HG03066 (cell line): ENCODE results near the gene P3H1.

Experiments
- ATAC-seq: cut with Tn5 transposase; IDR thresholded peaks from one replicate; pipeline ENCODE4 v1.9.1; 2021; ENCODE audit warnings: low read depth; ENCODE audit not compliant: unreplicated experiment

The P3H1 gene

DNA sequence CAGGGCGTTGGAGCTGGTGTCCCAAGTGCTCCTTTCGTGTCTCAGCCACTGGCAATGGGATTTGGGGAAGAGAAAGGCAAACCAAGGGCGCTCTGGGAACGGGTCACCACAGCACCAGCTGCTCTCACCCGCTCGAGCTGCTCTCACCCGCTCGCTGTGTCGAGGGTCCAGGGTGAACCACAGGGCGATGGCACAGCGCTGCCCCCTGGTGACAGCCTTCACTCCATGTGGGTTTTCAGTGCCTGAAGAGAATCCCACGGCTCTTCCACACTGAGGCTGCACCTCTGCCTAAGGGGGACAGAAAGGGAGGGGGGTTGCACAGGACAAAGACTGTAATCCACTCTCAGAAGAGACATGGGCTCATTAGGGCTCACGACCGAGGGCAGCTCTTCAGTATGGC is 19.7 kb downstream of the P3H1 start:
- no peak for ATAC-seq

DNA sequence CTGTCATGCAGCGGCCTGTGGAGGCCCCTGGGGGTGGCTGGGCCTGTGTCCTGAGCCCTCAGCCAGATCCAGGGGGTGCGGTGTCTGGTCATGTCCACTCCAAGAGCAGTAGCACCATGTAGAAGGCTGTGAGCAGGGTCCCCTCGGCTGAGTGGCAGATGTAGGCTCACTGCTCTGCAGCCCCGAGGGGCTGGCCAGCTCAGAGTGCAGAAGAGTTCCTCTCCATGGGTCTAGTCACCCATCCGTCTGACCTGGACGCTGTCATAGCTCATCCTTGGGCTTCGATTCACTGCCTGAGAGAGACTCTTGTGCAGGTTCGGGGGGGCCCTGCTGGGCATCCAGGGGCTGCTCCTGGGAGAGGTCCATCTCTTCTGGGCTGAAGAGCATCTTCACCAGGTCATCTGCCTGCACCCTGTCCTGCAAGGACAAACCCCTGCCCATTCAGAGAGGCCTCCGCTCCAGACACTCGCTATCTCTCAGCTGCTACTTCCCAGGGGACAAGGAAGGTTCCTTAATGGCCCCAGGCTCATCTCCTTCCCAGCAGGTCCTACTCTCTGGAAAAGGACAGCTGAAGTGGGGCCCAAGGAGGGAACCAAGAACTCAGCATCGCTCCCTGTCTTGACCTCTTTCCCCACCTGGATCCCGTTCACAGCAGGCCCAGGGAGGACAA is 20.3 kb downstream of the P3H1 start:
- ATAC-seq = no peak

DNA sequence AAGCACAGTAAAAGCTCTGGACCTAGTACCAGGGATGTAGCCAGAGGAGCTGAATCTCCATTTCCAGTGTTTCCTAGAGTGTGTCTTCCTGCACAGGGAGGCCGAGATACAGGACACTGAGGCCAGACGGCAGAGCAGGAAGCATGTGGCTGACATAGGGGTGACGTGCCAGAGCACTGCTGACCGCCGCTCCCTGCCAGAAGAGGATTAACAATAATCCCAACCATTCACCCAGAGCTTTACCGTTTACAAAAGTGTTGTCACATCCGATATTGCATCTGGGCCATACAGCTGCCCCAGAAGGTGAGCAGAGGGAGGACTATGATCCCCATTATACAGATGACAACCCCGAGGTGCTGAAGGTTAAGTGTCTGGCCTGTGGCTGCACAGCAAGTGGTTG is 21.0 kb downstream of the P3H1 start:
- no peak for ATAC-seq

DNA sequence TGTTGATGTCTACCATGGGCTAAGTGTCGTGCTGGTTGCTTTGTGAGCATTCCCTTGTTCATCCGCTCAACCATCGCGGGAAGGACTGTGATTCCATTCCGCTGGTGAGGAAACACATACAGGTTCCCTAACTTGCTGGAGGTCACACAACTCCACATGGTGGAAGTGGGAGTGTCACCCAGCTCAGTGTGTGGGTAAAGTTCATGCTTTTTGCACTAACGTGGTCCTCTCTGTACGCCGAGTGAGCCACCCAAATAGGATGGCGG is 22.7 kb downstream of the P3H1 start:
- no peak for ATAC-seq

DNA sequence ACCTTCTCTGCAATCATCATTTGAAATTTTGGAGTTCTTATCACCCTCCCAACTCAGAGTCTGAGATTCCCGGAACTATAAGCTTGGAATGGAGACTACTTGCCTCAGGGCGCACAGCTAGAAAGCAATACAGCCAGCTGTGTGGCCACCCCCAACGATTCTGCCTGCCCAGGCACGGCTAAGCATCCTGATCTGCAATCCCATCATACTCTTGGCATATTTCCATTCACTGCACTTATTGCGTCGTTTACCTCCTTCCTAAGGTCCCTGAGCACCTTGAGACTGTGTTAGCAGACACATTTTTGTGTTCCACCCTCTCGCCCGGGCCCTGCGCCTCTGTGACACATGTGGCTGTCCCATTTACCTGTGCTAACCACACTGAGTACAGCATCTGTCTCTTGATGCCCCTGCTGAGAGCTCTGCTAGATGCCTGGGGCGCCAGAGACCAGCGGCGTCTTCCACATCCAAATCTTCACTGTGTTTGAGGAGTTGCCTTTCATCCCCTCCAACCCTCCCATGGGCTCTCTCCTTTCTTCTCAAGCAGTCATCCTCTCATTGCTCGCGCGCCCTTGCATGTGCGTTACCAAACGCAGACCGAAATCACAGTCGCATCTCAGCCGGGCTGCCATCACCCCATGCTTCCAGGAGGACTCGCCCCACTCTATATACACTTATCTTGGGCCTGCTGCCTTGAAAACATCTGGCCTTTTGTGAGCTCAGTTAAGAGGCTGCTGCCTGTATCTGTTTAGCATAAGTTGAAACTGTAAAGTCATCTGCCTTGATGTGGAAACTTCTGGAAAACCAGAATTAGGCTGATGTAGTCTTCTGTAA is 23.3 kb downstream of the P3H1 start:
- ATAC-seq = no peak

DNA sequence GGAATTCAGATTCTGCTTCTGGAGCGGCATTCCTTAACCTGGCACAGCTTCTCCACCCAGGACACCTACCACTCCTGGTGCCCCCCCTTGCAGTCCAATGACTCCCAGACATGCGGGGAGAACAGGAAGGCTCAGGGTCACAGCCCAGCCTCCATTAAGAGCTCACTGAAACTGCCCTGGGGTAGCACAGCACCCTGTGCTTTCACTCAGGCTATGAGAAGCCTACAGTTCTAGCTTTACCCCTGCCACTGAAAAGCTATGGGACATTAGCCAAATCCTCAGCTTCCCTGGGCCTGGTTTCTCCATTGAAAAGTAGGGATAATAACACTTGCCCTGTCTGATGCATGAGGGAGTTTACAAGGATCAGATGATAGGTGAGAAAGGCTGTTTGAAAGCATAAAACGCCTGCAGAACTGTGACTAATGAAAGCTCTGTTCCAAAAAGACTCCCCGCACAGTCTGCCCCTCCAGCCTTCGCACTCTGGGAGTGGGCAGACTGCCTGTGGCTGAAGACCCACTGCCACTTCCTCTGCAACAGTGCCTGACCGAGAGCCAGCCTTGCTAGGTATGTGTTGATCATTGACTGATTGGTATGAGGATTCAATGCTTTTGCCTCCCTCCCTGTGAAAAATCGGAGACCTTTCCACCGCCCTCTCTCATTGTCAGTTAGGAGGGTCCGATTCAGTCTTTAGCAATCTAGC is 24.1 kb downstream of the P3H1 start:
- no peak for ATAC-seq

DNA sequence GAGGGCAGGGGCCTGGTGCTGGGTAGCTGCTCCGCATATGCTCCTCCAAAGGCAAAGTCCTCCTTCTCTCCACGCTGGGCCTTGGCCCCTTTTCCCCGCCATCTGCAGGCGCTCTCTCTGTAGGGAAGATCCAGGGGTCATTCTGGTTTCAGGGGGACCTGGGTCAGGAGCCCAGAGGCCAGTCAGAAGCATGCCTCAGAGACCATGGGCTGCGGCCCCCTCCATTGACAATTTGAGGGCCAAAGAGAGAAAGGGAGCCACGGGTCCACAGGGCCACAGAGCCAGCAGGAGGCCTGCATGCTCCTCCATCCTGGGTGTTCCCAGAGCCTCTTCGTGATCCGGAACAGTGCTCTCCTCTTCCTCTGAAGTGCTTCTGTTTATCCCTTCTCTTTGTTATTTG is 24.7 kb downstream of the P3H1 start:
- no peak for ATAC-seq

DNA sequence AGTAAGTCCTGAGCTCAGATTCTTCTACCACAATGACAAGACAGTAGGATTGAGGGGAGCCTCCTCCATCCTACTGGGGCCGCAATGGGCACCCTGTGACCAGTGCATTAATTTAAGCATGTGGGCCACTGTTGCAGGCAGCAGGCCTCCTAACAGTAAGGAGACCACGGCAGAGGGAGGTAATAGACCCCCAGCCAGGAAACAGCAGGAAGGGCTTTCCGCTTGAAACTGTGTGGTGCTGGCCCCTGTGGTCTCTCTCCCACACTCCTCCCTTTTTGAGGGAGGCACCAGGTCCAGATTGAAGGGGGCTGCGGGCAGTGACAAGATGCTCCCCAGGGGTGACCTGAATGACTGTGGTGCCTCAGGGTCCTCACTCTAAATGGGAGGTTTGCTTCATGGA is 25.1 kb downstream of the P3H1 start:
- ATAC-seq = no peak

DNA sequence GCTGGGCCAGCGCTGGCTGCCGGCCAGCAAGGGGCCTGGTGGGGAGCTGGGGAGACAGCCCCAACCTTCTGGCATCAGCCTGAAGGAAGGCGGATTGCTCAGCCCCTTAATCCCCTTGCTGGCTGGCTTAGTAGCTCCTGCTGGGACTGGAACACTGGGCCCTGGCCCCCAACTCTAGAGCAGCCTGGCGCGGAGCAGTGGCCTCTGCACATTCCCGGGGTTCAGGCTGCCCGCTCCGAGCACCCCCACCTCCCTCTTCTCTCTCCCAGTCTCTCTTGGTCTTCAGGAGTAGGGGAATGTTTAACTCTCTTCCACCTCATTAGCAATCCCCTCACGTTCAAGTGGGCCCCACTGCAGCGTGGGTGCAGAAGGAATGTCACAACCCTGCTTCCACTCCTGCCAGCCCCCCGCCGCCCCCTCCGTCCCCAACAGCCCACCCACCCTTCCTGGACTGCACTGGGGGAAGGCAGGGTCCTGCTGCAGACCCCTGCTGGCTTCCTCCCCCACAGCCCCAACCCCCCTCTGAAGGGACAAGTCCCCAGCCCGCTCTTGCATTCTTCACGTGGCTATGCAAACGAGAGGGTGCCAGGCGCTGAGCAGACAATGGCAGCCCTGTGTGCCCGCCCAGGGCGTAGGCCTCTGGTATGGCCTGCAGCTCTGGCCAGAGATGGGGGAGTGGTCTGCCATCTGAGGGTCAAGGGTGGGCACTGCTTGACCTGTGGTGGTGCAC is 25.8 kb downstream of the P3H1 start:
- no peak for ATAC-seq

DNA sequence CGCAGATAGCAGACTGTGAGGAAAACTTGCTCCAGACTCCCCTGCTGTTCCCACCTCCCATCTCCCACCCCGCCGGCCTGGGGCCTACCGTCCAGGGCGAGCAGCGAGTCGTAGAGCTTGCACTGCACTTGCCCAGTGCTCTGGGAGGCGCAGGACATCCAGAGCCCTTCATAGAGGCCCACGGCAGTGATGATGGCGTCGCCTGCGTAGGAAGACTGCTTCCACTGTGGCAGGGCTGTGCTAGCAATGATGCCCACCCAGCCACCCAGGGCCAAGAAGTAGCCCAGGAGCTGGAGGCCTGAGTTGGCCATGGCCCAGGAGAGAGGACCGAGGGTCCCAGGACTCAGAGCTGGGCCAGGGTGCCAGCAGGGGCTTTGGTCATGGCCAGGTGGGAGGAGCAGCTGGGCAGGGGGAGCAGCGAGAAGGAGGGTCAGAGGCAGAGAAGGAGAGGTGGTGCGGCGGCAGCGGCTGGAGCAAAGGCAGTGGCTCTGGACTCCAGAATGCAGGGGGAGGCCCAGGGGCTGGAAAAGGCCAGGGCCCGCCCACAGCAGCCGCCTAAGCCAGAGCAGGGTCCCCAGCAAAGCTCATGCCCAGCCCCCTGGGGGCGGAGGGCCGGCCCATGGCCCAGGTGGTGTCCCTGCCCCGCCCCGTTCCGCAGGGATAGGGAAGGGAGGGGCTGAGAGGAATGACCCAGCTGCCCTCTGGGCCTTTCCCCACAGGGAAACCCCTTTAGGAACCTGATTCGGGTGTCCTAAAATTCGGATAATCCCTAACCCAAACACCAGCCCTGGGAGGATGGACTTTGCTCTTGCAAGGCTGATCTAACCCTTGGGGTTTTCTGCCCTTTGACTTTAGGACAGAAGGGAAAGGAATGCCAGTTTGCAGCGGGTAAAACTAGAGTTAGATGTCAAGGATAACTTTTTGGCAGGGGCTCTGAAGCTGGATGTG is 26.8 kb downstream of the P3H1 start, which contains the start of gene CLDN19:
Gene CLDN19, minus strand, starts transcription at position 484 of the 948 bp plus-strand sequence. Its CDS starts 173 bp downstream, at position 311.
- ATAC-seq = no peak

DNA sequence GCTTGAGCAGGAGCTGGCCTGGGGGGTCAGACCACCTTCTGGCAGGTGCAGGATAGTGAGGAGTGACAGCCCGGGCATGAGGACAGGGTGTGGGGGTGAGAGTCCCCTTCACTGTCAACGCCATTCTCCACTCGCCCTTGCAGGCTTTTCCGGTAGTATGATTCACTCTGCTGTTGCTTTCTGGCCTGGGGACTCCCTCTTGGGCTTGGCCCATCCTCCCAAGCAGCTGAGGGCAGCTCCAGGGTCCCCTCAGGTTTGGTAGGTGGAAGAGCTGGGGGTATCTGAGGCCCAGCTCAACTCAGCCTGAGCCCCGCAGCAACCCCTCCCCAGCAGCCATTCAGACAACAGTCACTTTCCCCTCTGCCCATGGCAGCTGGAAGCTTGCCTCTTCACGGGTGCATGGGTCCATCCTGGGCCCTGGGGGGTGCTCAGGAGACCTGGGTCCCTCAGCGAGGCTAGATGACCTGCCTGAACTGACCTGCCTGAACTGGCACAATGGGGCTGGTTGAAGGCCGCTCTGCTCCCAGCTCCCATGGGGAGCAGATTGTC is 28.1 kb downstream of the P3H1 start:
- ATAC-seq = no peak

DNA sequence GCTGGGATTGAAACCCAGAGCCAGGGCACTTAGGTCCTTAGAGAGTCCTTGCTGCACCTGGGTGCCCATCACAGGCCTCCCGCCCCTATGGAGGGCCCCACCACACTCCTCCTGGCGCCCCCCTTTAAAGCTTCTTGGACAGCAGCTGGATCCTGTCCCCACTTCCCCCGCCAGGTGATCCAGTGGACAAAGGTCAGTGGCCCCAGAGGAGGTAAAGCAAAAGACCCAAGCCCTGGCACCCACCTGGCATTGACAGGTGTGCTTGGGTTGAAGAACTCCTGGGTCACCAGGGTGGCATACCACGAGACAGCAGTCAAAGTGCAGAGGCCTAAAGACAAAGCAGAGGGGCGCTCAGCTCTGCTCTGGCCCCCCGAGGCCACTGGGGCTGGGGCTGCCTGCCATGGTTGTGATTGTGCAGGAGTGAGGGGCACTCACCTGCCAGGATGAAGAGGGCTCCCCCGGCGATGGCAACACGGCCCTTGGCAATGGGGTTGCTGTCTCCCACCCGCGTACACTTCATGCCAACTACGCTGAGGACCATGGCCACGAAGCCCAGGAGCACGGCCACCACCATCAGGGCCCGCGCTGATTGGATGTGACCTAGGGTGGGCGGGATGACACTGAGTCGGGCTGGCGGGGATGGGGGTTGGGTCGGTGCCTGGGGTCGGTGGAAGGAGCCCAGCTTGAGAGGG is 28.7 kb downstream of the P3H1 start:
- ATAC-seq = no peak

DNA sequence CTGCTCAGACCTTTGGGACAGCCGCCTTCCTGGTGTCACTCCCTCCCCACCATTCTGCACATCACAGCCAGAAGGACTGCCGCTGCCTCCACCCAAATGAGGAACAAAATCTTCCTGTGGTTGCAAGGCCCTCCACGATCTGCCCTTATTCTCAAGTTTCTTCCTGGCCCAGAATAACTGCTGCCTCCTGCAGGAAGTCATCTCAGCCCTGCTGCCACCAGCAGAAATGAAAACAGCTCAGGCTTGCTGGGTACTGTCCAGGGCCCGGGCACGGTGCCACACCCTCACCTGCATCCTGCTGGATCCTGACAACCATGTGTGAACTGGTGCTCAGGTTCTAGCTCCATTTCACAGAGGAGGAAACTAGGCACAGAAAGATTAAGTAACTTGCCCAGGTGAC is 29.6 kb downstream of the P3H1 start:
- no peak for ATAC-seq

DNA sequence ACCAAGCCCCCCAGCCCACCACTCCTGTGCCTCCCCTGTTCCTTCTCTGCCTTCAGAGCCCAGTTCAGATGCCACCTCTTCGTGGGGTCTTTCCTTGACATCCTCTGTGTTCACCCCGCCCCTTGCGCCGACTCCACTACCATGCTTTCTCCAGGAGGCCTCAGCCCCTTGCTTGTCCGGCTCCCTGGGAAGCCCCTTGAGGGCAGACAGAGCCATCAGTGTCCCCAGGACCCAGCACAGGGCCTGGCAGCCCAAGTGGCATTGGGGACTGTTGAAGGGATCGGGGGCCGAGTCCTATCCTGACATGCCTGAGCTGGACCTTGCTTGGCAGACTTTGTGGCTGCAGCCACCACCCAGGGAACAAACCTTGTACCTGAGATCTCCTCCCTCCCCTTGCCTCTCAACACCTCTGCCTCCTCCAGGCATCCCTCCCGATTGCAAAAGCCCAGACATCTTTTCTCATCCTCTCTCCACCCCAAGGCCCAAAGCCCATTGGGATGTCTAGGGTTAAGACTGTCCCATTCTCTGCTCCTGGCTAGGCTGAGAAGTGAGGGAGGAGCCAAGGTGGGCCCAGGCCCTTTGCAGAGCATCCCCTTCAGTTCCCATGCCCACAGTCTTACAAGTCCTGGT is 30.1 kb downstream of the P3H1 start:
- ATAC-seq = no peak

DNA sequence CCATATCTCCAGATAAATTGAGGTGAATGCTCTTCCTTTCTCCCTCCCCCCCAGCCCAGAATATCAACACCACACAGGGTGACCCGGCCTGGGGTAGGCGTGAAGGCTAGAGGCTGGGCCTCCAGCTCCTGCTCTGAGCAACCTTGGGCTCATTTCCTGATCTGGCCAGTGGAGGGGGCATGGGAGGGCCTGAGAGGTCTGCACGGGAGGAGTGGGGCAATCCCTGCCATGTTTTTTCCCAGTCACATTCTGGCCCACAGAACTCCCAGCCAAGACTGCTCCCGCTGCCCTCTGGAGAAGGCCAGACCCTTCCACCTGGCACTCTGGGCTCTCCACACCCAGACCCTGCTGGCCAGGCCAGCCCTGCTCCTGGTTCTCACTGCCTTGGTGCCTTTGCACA is 30.7 kb downstream of the P3H1 start:
- ATAC-seq = no peak

DNA sequence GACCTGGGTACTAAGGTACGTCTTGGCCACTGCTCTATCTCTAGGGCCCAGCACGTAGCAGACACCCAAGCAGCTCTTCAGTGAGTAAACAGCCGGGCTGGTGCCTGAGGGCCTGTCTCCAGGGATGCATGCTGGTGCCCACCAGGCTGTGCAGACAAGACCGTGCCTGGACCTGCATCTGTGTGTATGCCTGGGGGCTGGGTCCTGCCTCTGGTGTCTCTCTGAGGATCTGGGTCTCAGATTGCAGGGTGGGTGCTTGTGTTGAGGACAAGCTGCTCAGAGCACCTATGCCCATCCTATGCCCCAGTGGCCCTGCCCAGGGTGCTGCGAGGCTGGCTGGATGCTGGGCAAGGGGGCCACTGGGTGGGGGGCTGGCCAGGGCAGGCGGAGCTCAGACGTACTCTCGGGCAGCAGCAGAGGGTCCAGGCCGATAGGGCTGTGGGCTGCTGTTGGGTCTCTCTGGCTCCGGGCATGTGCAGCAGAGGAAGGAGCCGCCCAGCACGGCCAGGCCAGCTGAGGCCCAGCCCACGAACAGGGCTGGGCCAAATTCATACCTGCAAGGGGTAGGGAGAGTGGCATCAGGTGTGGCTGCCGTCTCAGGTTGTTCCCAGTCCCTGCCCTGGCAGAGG is 31.2 kb downstream of the P3H1 start:
- no peak for ATAC-seq

DNA sequence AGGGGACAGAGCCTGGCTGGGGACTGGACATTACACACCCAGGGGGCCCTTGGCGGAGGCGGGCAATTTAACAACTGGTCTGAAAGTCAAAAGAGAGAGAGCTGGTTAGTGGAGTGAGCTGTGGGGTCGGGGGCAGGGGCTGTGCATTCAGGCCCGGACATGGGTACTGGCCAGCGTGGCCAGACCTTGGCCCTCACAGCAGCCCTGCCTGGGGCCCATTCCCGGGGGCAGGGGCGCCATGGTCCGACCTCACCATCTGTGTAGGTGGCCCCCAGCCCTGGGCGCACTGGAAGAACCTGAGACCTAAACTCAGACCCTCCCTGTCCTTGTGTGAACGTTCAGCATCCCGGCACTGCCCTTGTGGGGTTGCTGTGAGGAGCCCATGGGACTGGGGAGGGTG is 31.8 kb downstream of the P3H1 start:
- ATAC-seq = no peak
